Skin epidermis (tissue), 12 donors: ENCODE results near the gene MYL2.

Experiments
- H3K27ac ChIP-seq, 21 experiments: fragments of 200-600 bp; sonication (generic) in 11 of 21; one replicate each; pipeline ENCODE4 v1.5.0; 2020; ENCODE audit warnings: mild to moderate bottlenecking in 3 of 21, inconsistent platforms in 2 of 21, moderate library complexity in 2 of 21
- H3K4me3 ChIP-seq, 7 experiments: fragments of 200-600 bp; sonication (generic) in 2 of 7; one replicate each; pipeline ENCODE4 v1.5.0; 2020; ENCODE audit warnings: inconsistent platforms in 2 of 7, mild to moderate bottlenecking in 2 of 7, moderate library complexity in 1 of 7

MYL2 gene

GRCh38 chr12:110931315-110931728, 10.9 kb upstream of the MYL2 start:
- Histone ChIP-seq H3K4me3 (no peak overlapping the region), H3K27ac (no peak overlapping the region)

DNA sequence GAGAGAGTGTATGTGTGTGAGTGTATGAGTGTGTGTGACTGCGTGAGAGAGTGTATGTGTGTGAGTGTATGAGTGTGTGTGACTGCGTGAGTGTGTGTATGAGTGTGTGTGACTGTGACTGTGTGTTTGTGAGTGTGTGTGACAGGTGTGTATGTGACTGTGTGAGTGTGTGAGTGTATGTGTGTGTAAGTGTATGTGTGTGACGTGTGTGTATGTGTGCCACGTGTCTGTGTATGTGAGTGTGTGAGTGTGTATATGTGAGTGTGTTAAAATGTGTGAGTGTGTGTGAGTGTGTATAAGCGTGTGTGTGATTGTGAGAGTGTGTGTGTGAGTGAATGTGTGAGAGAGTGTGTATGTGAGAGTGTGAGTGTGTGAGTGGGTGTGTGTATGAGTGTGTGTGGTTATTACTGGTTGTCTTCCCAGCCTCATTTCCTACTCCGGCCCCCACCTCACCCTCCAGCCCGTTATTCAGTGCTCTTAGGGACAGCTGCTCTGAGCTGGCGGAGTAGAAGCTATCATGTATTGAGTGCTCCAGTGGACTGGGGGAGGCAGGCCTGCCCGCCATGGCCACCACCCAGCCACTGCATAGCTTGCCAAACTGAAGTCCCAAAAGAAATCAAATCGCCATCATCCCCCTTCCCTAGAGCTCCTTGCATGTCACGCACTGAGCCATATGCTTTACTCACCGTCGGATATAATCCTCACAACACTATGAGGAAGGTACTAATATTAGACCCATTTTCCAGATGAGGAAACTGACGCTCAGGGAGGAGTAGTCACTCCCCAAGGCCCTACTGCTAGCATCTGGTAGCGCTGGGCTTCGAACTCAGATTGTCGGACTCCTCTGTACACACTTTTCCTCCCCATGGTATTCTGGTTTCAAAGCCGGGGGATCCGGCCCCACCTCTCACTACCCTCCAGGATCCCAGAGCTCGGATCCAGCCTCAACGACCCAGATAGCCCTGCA, 10.3 kb upstream of the MYL2 start:
- Histone ChIP-seq H3K4me3 (no peak overlapping the region), H3K27ac (no peak overlapping the region)

DNA sequence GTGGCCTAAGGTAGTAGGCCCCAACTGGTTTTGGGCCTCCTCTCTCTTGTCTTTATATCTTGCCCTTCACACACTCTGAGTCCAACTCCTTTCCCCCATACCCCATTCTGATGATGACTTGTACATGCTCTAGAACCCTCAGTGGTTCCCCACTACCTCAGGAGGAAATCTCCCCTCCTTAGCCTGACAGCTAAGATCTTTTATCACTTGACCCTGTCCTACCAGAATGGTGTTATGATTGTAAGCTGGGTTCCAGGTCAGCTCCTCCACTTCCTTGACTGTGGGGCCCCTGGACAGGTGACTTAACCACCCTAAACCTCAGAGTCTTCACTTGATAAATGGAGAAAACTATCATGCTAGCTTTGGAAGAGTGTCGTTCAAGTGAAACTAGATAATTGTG, 9.4 kb upstream of the MYL2 start:
- Histone ChIP-seq H3K4me3 (no peak overlapping the region), H3K27ac (no peak overlapping the region)

DNA sequence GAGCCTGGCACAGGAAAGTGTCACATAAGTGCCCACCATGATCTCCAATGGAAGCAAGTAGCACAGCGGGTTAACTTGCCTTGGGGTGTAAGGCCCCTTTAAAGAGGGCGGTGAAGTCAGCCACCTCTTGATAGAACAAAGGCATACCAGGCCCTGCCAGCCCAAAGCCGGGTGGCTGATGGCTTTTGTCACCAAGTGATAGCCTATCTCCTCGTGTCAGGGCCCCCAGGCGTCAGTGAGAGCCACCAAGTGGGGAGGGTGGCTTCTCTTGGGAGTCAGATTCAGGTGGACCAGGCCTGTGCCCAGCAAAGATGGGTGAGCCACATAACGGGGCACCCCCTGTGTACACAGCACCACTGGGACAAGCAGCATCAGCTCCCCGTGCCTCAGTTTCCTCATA, 8.3 kb upstream of the MYL2 start:
- no peak overlapping the region for H3K27ac ChIP-seq

GRCh38 chr12:110927546-110927945, 7.2 kb upstream of the MYL2 start:
- H3K27ac ChIP-seq: no peak overlapping the region
- H3K4me3 ChIP-seq: no peak overlapping the region

More for the DNA sequence above, 8.3 kb upstream of the MYL2 start:
- H3K4me3 ChIP-seq: no peak overlapping the region

DNA sequence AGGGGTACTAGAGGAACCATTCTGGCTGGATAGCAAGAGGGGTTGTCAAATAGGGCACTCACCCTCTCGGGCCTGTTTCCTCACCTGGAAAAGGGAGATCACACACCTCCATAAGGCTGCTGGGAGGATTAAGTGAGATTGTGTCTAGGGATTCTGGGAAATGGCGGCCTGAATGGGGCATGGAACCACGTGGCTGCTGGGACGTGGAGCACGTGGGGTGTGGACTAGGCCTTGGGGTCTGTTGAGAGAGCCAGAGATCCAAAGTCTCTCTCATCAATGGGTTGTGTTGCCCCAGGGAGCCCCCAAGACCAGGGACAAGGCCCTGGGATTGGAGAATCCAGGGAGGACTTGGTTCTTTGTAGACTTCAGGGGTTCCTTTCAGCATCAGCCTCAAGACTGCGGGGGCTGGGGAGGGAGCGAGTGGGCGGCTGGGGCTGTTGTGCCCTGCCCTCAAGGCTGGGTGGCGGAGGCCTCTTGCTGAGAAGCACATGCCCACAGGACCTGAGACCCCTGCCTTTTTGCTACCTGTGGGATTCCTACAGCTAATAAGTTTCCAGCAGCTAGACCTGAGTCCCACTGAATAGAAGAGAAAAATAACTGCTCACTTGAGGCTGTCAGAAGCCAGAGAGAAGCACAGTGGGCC, 3.4 kb upstream of the MYL2 start:
- H3K4me3 ChIP-seq: no peak overlapping the region
- H3K27ac ChIP-seq: no peak overlapping the region

DNA sequence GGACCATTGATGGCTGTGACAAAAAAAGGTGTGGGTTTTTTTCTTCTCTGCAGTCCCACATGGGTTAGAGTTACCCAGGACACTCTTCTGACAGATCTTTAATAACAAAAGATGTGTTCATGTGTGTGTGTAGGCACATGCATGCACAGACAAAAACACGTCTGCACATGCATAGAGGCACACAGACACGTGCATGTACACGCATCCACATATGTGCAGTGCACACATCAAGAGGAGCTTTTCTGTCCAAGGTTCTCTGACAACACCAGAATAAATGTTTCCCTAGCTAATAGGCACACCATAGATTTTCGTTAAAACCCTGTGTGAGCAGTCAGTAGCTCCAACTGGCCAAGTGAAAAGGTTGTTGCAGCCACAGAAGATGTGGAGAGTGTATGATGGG, 2.8 kb upstream of the MYL2 start:
- Histone ChIP-seq H3K4me3 (no peak overlapping the region), H3K27ac (no peak overlapping the region)

- Histone ChIP-seq H3K4me3 (no peak overlapping the region), H3K27ac (no peak overlapping the region)
Measured at GRCh38 chr12:110922652-110923051, 2.3 kb upstream of the MYL2 start.

DNA sequence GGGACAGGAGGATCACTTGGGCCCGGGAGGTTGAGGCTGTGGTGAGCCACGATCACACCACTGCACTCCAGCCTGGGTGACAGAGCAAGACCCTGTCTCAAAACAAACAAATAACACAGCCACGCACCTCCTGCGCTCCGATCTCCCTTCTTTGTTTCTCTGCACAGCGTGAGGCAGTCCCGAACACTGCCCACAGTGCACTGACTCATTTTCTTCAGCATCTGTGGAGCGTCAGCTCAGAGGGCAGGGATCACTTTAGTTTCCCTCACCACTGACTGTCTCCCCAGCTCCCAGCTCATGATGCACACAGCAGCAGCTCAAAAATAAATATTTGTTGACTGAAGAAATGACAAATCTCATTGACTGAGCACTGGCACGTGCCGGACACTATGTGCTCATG, 883 bp upstream of the MYL2 start:
- H3K4me3 ChIP-seq: no peak overlapping the region

DNA sequence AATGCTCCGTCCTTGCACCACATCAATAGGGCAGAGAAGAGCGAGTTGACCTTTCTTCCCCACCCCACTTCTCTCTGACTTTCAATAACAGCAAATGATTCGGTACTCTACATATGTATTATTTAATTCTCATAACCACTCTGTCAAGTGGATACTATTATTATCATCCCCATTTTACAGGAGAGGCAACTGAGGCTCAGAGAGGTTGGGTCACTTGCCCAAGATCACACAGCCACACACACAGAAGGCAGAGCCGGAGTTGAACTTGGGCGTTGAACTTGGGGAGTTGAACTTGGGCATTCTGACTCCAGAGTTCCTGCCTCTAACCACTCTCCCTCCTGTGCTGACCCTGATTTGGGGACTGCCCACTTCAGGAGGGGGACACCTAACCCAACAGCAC, 659 bp downstream of the MYL2 start:
- H3K27ac ChIP-seq: no peak overlapping the region
- H3K4me3 ChIP-seq: no peak overlapping the region

More for the DNA sequence above, 883 bp upstream of the MYL2 start:
- no peak overlapping the region for H3K27ac ChIP-seq

GRCh38 chr12:110917961-110918360, 2.4 kb downstream of the MYL2 start:
- H3K4me3 ChIP-seq: no peak overlapping the region
- H3K27ac ChIP-seq: no peak overlapping the region

- Histone ChIP-seq H3K27ac (no peak overlapping the region), H3K4me3 (no peak overlapping the region)
Measured at GRCh38 chr12:110917467-110917866, 2.9 kb downstream of the MYL2 start.

- H3K27ac ChIP-seq: no peak overlapping the region
- no peak overlapping the region for H3K4me3 ChIP-seq
Measured at GRCh38 chr12:110916295-110916875, 4.0 kb downstream of the MYL2 start.

- Histone ChIP-seq H3K4me3 (no peak overlapping the region), H3K27ac (no peak overlapping the region)
Measured at GRCh38 chr12:110913119-110914056, 7.0 kb downstream of the MYL2 start.

- Histone ChIP-seq H3K4me3 (no peak overlapping the region), H3K27ac (no peak overlapping the region)
Measured at GRCh38 chr12:110912263-110912662, 8.1 kb downstream of the MYL2 start.

DNA sequence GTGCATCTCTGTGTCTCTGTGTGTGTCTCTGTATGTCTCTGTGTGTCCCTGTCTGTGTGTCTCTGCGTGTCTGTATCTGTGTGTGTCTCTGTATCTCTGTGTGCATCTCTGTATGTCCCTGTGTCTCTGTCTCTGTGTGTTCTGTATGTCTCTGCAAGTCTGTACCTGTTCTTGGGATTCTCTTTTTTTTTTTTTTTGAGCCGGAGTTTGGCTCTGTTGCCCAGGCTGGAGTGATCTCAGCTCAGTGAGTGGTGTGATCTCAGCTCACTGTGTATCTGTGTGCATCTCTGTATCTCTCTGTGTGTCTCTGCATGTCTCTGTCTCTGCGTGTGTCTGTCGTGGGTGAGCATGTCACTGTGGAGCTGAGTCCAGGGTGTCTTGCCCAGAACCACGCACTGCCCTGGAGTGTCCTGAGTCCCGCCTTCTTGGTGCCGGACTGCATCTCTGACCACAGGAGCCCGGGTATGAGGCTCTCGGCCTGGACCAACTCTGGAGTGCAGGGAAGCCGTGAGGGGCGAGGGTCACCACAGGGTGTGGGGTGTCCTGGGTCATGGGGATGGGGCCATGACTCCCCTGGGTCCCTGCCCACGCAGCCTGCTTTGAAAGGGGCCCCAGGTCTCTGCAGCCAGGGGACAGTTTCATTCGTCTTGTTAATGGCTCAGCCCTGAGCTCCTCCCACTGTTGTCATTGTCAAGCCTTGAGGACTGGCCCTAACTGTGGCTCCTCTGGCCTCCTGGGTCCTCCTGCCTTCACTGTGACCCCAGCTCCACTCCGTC, 11.8 kb downstream of the MYL2 start:
- Histone ChIP-seq H3K27ac (no peak overlapping the region), H3K4me3 (no peak overlapping the region)

GRCh38 chr12:110907583-110907982, 12.8 kb downstream of the MYL2 start:
- H3K27ac ChIP-seq: no peak overlapping the region
- H3K4me3 ChIP-seq: no peak overlapping the region

DNA sequence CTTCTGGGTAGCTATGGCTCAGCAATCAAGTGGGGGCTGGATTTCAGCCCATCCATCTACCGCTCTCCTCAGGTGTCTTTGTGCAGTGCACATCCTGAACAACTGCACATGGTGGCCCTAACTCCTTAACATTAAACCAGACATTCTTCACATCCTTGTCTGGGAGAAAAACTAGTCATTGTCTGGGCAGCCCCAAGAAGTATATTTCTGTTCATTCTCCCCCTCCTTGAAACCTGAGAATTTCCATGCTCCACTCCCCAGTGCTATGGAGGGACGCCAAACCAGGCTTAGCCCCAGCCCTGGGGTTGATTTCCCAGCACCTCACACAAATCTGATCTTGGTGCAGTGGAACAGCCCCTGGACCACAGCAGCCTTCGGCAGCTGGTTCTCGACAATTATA, 13.4 kb downstream of the MYL2 start:
- no peak overlapping the region for H3K4me3 ChIP-seq
- H3K27ac ChIP-seq: no peak overlapping the region

DNA sequence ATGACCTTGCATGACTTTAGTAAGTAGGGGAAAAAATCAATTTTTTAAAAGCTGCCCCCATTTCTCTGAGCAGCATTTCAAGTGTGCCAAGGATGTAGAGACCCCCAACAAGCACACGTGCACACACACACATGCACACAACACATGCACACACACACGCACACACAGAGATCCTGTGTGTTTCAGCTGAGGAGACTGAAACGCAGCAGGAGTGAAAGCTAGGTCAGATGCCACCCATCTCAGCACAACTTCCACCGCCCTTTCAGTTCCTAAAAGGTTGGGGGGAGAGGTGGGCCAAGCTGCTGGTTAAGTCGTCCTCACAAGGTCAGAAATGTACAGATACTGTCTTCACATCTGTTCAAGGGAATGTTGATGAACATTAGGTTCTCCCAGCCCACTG, 13.9 kb downstream of the MYL2 start:
- Histone ChIP-seq H3K27ac (no peak overlapping the region), H3K4me3 (no peak overlapping the region)
